ENCODE measurements around the gene CLEC3B.

- TF ChIP-seq CTCF (conservative IDR thresholded peaks at IDR 0.05) (no peak), ZFX (IDR thresholded peaks at IDR 0.05) (no peak)
Observed at GRCh38 chr3:45057557-45057956, 31.5 kb downstream of the CLEC3B start.

Measured in C4-2B (cell line).